Hematopoietic multipotent progenitor cell treated with erythropoietin and hydrocortisone succinate and interleukin-3 and kit ligand, for 17 days (in vitro differentiated cells): Measurements from ENCODE around the gene ALG10.
A peak's percentile ranks its signal among the peaks of the same experiment; 100 is the strongest.
"Not testable (repeated sequence)": the region's sequence is repeated elsewhere in the genome, so short reads cannot be mapped to it uniquely, and the experiment has no call there.

Source experiments
- DNase-seq: peaks from one replicate; pipeline ENCODE4 v3.0.0-alpha.2; 2015; ENCODE audit warnings: low spot score

ALG10 gene

DNA sequence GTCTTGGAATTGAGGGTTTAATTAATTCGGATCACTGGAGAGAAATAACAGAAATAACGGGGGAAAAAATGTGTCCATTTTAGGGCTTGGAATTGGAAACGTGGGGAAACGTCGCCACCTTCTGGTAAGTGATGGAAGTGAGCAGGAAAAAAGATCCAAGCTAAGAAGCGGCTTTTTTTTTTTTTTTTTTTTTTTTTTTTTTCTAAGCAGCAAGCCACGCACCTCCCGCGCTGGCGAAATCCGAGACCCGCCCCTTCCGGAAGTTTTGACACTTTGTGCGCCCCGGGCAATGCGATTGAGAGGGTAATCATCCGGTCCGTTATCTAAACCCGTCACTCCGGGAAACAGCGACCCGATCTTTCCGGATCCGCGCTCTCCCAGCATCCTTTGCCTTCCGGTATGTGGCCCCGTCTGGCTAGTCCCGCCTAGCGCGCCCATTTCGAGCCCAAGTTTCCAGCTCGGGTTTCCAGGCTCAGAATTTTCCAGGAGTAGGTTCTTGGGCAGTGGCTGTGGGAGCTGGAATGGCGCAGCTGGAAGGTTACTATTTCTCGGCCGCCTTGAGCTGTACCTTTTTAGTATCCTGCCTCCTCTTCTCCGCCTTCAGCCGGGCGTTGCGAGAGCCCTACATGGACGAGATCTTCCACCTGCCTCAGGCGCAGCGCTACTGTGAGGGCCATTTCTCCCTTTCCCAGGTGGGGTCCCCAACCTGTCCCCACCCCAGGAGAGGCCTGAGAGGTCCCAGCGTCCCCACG, at the start of gene ALG10:
Gene ALG10 (plus strand): TSS at position 418 of the 752 bp plus-strand sequence. CDS start 104 bp downstream, at position 522.
- peak; percentile 97 for DNase-seq

GRCh38 chr12:33972884-33973283, 49.4 kb upstream of the ALG10 start:
- not testable (repeated sequence) for DNase-seq

GRCh38 chr12:33977887-33978286, 44.4 kb upstream of the ALG10 start:
- DNase-seq: no peak

- DNase-seq: no peak
These were observed 34.0 kb upstream of the ALG10 start for GRCh38 chr12:33988197-33988805.

DNA sequence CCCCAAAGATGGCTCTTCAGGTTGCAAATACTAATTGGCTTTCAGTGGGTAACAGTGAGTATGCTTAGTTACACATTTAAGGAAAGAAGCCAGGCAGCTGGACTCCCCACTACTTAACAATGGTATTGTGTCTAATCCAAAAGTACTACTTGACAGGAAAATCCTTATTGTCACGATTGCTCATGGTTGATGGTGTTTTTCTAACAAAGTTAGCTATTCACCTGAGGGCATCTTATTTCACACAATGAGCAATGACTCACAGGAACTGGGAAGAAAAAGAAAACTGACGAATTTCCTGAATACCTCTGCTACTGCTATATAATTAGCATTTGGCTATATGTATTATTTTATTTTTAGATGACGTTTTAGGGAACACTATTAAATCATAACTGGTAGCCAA, 33.4 kb upstream of the ALG10 start:
- DNase-seq: no peak

DNA sequence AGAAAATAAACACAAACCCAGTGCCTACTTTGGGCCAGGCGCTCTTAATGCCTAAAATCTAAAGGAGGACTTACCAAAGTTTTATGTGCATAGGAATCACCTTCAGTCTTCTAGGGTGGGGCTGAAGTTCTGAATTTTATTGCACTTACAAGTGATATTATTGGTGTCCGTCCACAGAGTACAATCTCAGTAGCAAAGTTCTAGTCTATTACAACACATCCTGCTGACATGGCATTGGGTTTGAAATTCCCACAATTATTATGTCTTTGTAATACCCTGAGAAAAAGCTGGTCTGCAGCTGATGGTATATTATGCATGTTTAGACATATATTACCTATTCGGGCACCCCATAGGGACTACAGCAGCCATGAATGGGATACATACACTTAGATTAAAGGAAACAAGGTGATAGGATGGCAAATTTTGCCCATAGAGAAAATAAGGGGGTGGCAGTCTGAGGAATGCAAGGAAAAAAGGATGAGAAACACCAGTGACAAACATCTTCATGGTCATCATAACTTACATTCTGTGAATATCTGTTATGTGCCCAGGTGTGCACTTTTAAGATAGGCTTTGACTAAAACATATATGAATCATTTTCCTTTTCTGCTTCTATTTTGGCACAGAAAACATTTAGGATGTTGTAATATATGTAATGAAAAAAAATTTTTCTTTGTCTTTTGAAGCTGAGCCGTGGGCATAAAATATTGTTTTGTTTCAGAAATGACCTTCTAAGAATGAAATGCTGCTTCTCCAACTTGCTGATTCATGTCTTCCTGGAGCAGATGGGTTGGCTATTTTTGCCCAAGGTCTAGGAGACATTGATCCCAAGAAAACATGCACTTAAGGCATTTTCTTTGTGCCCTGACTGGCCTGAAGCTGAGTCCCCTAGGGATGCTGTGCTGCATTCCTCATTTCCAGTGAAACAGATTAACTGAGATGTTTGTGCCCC, 27.2 kb upstream of the ALG10 start:
- no peak for DNase-seq

- DNase-seq: not testable (repeated sequence)
These were observed 13.5 kb upstream of the ALG10 start for GRCh38 chr12:34008835-34009234.

- DNase-seq: no peak
These were observed 5.9 kb upstream of the ALG10 start for GRCh38 chr12:34016361-34016760.

DNA sequence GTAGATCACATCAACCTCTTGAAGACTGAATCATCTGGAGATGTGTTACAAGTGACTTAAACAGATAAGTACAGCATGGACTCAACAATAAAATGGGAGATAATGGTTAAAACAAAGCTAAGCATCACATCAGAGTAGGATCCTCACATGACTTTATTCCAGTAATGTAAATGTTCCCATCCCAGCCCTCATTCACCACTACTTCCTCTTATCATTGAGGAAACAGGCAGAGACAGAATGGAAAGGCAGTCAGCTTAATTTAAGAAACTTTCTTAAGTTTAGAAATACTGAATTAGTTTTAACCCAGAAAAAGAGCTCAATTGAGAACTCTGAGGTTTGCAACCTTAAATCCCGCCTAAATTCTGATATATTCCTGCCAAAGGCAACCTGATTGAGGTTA, 1.2 kb upstream of the ALG10 start:
- DNase-seq: no peak

DNA sequence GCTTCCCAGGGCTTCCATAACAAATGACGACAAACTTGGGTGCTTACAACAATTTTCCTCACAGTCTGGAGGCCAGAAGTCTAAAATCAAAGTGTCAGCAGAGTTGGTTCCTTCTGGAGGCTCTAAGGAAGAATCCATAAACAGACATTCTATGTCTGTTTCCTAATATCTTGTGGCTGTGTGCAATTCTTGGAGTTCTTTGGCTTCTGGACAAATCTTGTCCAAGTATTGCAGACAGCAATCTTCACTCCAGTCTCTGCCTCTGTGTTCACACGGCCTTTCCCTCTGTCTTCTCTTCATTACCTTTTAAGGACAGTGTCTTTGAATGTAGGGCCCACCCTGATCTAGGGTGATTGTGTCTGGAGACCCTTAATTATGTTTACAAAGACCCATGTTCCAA, 5.4 kb downstream of the ALG10 start:
- DNase-seq: not testable (repeated sequence)

GRCh38 chr12:34030591-34030990, 8.3 kb downstream of the ALG10 start:
- DNase-seq: no peak

DNA sequence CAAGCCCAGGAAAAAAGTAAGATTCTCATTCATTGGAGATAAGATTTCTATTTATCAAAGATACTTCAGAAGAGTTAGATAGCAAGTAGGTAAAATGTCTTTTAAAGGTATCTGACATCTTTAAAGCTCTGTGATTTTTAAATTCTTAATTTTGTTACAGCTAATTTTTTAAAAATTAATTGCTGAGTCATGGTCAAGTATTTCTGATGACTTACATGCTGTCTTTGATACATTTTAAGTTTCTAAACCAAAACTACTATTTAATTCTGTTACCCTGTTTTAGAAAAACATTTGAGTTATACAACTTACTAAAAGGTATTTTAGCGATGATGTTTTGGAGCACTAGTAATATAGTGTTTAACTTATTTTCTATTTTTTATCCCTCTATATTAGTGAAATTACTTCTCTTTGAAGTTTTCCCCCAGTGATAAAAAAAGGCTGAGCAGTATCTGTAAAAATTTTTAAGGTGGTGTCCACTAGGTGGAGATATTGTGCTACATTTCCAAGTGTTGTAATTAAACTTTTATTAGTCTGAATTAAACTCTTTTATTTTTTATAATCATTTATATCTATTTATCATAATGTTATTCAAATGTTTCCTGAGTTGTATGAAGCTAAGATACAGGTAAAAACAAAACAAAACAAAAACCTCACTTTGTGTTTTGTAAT, 11.5 kb downstream of the ALG10 start:
- peak; percentile 44 for DNase-seq

- DNase-seq: not testable (repeated sequence)
These were observed 16.1 kb downstream of the ALG10 start for GRCh38 chr12:34038357-34038756.

GRCh38 chr12:34046570-34046969, 24.3 kb downstream of the ALG10 start:
- DNase-seq: no peak

GRCh38 chr12:34047855-34048254, 25.6 kb downstream of the ALG10 start:
- not testable (repeated sequence) for DNase-seq

GRCh38 chr12:34048714-34049113, 26.4 kb downstream of the ALG10 start:
- DNase-seq: no peak

DNA sequence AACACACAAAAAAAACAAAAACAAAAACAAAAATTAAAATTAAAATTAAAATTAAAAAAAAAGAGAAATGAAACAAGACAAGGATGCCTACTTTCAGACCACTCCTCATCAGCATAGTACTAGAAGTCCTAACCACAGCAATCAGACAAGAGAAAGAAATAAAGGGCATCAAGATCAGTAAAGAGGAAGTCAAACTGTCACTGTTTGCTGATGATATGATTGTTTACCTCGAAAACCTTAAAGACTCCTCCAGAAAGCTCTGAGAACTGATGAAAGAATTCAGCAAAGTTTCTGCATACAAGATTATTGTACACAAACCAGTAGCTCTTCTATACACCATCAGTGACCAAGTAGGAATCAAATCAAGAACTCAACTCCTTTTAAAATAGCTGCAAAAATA, 29.2 kb downstream of the ALG10 start:
- DNase-seq: no peak

GRCh38 chr12:34054938-34055337, 32.6 kb downstream of the ALG10 start:
- DNase-seq: no peak
